K562 (cell line): ENCODE measurements around the gene JUNB. TPM values are rescaled to one million over a fixed set of nuclear protein-coding genes. Genes with fewer than 3 reads are reported as not detected.
A peak's percentile ranks its signal among the peaks of the same experiment; 100 is the strongest.

Experiments used
- CBX3 ChIP-seq, 2 experiments: IDR thresholded peaks; 1 replicate in 1 of 2; 2 replicates in 1 of 2; pipeline ENCODE4 v1.6.1; 2012; ENCODE audit warnings: inconsistent platforms in 2 of 2, low read length in 2 of 2, borderline replicate concordance in 1 of 2, control low read depth in 1 of 2
- ELF2 ChIP-seq: fragments of 250-450 bp; sonication (Bioruptor Pico); IDR thresholded peaks from 2 replicates; pipeline ENCODE4 v1.5.0; 2021; ENCODE audit warnings: mild to moderate bottlenecking
- FOXA3 ChIP-seq, 2 experiments: fragments of 450-650 bp in 1 of 2; sonication (generic) in 1 of 2; formaldehyde crosslinking; IDR thresholded peaks in 1 of 2; conservative IDR thresholded peaks in 1 of 2; 2 replicates each; pipeline versions ENCODE4 v1.4.0 to v1.8.0; 2020 to 2022; ENCODE audit warnings: mild to moderate bottlenecking in 2 of 2, missing genetic modification reagents in 1 of 2
- JUND ChIP-seq, 2 experiments: IDR thresholded peaks; 2 replicates in 1 of 2; 3 replicates in 1 of 2; pipeline ENCODE4 v1.6.1; 2011; ENCODE audit warnings: borderline replicate concordance in 2 of 2, low read depth in 2 of 2, low read length in 2 of 2, improper control_type of control experiment in 1 of 2, missing biosample characterization in 1 of 2, missing genetic modification characterization in 1 of 2, missing genetic modification reagents in 1 of 2
- KAT8 ChIP-seq: fragments of 450-650 bp; IDR thresholded peaks from 2 replicates; pipeline ENCODE4 v1.6.1; 2016; ENCODE audit warnings: low read depth, mild to moderate bottlenecking
- MAFF ChIP-seq: IDR thresholded peaks from 2 replicates; pipeline ENCODE4 v1.6.1; 2012; ENCODE audit warnings: low read length, improper control_type of control experiment
- MNT ChIP-seq, 2 experiments: fragments of 450-650 bp; conservative IDR thresholded peaks; 2 replicates each; pipeline ENCODE4 v1.6.1; 2017; ENCODE audit warnings: mild to moderate bottlenecking in 2 of 2, moderate library complexity in 2 of 2
- NR1H2 ChIP-seq: sonication (generic); formaldehyde crosslinking; IDR thresholded peaks from 2 replicates; pipeline ENCODE4 v1.4.0; 2020; ENCODE audit warnings: mild to moderate bottlenecking, missing genetic modification reagents
- OTX1 ChIP-seq: fragments of 450-650 bp; formaldehyde crosslinking; IDR thresholded peaks from 2 replicates; pipeline ENCODE4 v1.4.0; 2022; ENCODE audit warnings: mild to moderate bottlenecking
- POLR2A ChIP-seq: fragments of 450-650 bp; conservative IDR thresholded peaks from 2 replicates; pipeline ENCODE4 v1.6.1; 2016
- POLR2AphosphoS5 ChIP-seq: IDR thresholded peaks from 2 replicates; pipeline ENCODE4 v1.6.1; 2011; ENCODE audit warnings: mild to moderate bottlenecking, low read depth, low read length, moderate library complexity; ENCODE audit not compliant: control insufficient read depth, insufficient read depth
- RBM34 ChIP-seq: fragments of 200-400 bp; formaldehyde crosslinking; IDR thresholded peaks from 2 replicates; pipeline ENCODE4 v1.6.1; 2018; ENCODE audit warnings: low read length, borderline replicate concordance; ENCODE audit not compliant: insufficient read depth
- SAFB ChIP-seq: fragments of 200-400 bp; formaldehyde crosslinking; IDR thresholded peaks from 2 replicates; pipeline ENCODE4 v1.6.1; 2017; ENCODE audit warnings: low read depth, low read length, borderline replicate concordance
- SIN3B ChIP-seq: fragments of 450-650 bp; IDR thresholded peaks from 2 replicates; pipeline ENCODE4 v1.6.1; 2017; ENCODE audit warnings: low read depth, mild to moderate bottlenecking, moderate library complexity
- SNIP1 ChIP-seq: fragments of 450-650 bp; IDR thresholded peaks from 2 replicates; pipeline ENCODE4 v1.7.1; 2017; ENCODE audit warnings: low read depth, mild to moderate bottlenecking
- ZBTB33 ChIP-seq: sonication (generic); formaldehyde crosslinking; IDR thresholded peaks from 2 replicates; pipeline ENCODE4 v1.8.1; 2023; ENCODE audit warnings: mild to moderate bottlenecking, missing genetic modification reagents
- ZFX ChIP-seq: sonication (generic); formaldehyde crosslinking; IDR thresholded peaks from 2 replicates; pipeline ENCODE4 v1.8.0; 2022; ENCODE audit warnings: mild to moderate bottlenecking, missing genetic modification reagents, moderate library complexity
- ZNF12 ChIP-seq: sonication (generic); formaldehyde crosslinking; IDR thresholded peaks from 2 replicates; pipeline ENCODE4 v1.4.0; 2020; ENCODE audit warnings: mild to moderate bottlenecking, missing genetic modification reagents
- ZNF384 ChIP-seq: IDR thresholded peaks from 2 replicates; pipeline ENCODE4 v1.6.1; 2012; ENCODE audit warnings: low read depth, low read length, improper control_type of control experiment
- polyA plus RNA-seq, 8 experiments: library from polyadenylated mRNA; depleted of rRNA in 4 of 8; stranded (reverse) in 5 of 8; unstranded in 3 of 8; fragments of >200 nt; fragmentation: Nextera tagmentation in 2 of 8; fragmentation: Illumina TruSeq in 1 of 8; extraction: Ambion mirVana in 2 of 8; extraction: Trizol in 1 of 8; gene quantifications; 2 replicates each; pipeline versions ENCODE4 v1.2.1 to v1.2.3, GENCODE V29; 2011 to 2014; ENCODE audit warnings: inconsistent platforms in 1 of 8, missing spikeins in 1 of 8
- total RNA-seq, 7 experiments: library from RNA; depleted of rRNA in 6 of 7; stranded (reverse); fragments of >200 nt in 6 of 7; fragmentation: Illumina TruSeq in 2 of 7; extraction: Trizol in 2 of 7; gene quantifications; 2 replicates each; pipeline versions ENCODE4 v1.2.1 to v1.2.3, GENCODE V29; 2011 to 2021; ENCODE audit warnings: low replicate concordance in 1 of 7
- TF ChIP-seq, protein P1 (sequence below), 2 experiments: fragments of 450-650 bp in 1 of 2; IDR thresholded peaks; 2 replicates each; pipeline ENCODE4 v1.6.1; 2011 to 2017; ENCODE audit warnings: low read depth in 2 of 2, antibody characterized with exemption in 1 of 2, borderline replicate concordance in 1 of 2, low read length in 1 of 2, mild to moderate bottlenecking in 1 of 2, mixed read lengths in 1 of 2; ENCODE audit not compliant: control insufficient read depth in 1 of 2

The JUNB gene
- total and polyA plus RNA-seq, 9 of the 15 experiments (the other 6 are each of a cell fraction or from before 2014, with no cell fraction given) = 0.23 to 88.1 (median 13.1) TPM

- TF ChIP-seq ZBTB33 (CRISPR knock-in tag) (peak; percentile 48; the same call in 1 of the 2 replicates), CBX3 (IDR thresholded peaks at IDR 0.05; ENCODE audit: borderline replicate concordance in 1 of 2, low read length in 2 of 2) (peak in 1 of 2 experiments; percentile 62; a peak in 1 of 3 replicates), ELF2 (CRISPR knock-in tag) (peak; percentile 85), SAFB (peak; percentile 89), NR1H2 (peak; percentile 87; the same call in 1 of the 2 replicates), RBM34 (peak; percentile 80; the same call in 1 of the 2 replicates), SNIP1 (peak; percentile 72; the same call in 1 of the 2 replicates), MAFF (no peak), OTX1 (peak; percentile 82; the same call in 1 of the 2 replicates), POLR2A (peak; percentile 100), JUND (IDR thresholded peaks at IDR 0.05; ENCODE audit: borderline replicate concordance, low read depth, low read length) (peak; percentile 74), JUND (tag; IDR thresholded peaks at IDR 0.05; ENCODE audit: borderline replicate concordance, low read depth, low read length) (no peak; the same call in 2 of the 3 replicates), FOXA3 (CRISPR knock-in tag; conservative IDR thresholded peaks at IDR 0.05 in 1 of 2, IDR thresholded peaks at IDR 0.05 in 1 of 2) (peak in 1 of 2 experiments; percentile 92; a peak in 2 of 4 replicates), POLR2AphosphoS5 (peak; percentile 100), ZNF12 (CRISPR knock-in tag) (peak; percentile 34; the same call in 1 of the 2 replicates), SIN3B (peak; percentile 45; the same call in 1 of the 2 replicates), MNT (conservative IDR thresholded peaks at IDR 0.05) (no peak; a peak in 1 of 4 replicates), ZFX (peak; percentile 85), KAT8 (no peak), ZNF384 (no peak; the same call in 1 of the 2 replicates)
- TF ChIP-seq, protein P1, sequence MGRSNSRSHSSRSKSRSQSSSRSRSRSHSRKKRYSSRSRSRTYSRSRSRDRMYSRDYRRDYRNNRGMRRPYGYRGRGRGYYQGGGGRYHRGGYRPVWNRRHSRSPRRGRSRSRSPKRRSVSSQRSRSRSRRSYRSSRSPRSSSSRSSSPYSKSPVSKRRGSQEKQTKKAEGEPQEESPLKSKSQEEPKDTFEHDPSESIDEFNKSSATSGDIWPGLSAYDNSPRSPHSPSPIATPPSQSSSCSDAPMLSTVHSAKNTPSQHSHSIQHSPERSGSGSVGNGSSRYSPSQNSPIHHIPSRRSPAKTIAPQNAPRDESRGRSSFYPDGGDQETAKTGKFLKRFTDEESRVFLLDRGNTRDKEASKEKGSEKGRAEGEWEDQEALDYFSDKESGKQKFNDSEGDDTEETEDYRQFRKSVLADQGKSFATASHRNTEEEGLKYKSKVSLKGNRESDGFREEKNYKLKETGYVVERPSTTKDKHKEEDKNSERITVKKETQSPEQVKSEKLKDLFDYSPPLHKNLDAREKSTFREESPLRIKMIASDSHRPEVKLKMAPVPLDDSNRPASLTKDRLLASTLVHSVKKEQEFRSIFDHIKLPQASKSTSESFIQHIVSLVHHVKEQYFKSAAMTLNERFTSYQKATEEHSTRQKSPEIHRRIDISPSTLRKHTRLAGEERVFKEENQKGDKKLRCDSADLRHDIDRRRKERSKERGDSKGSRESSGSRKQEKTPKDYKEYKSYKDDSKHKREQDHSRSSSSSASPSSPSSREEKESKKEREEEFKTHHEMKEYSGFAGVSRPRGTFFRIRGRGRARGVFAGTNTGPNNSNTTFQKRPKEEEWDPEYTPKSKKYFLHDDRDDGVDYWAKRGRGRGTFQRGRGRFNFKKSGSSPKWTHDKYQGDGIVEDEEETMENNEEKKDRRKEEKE (IDR thresholded peaks at IDR 0.05; ENCODE audit: borderline replicate concordance in 1 of 2, control insufficient read depth in 1 of 2, low read depth in 2 of 2, low read length in 1 of 2) = peak in 1 of 2 experiments; percentile 92; a peak in 2 of 4 replicates
Measured at GRCh38 chr19:12791345-12792050, at the start of gene JUNB (continued).
